Endothelial cell of umbilical vein (primary cell): ENCODE data around the gene KLHDC4. TPM values are rescaled to one million over a fixed set of nuclear protein-coding genes. Genes with fewer than 3 reads are reported as not detected.

Source experiments
- BruUV-seq: library from RNA; stranded (reverse); fragments of 400-500 nt; replicated peaks from 2 replicates; lab custom pipeline; 2021; lab: Mats Ljungman, UMichigan
- CTCF ChIA-PET: fragments of 300-600, 350-600 bp; sonication (Branson Sonifier 250); formaldehyde crosslinking; loops from one replicate; lab custom pipeline; 2021; ENCODE audit warnings: antibody characterized with exemption, inconsistent platforms; lab: Charles Lee
- POLR2A ChIA-PET: fragments of 300-600, 350-600 bp; sonication (Branson Sonifier 250); formaldehyde crosslinking; loops from one replicate; lab custom pipeline; 2021; ENCODE audit warnings: antibody characterized with exemption, inconsistent platforms; lab: Charles Lee
- DNase-seq: peaks from one replicate; pipeline ENCODE4 v3.0.0-alpha.2; 2011; ENCODE audit warnings: low read depth, low spot score
- FAIRE-seq: peaks from 2 replicates; lab custom pipeline; 2011; peaks lifted over from hg19 to GRCh38; lab: Jason Lieb, UNC
- H2AFZ ChIP-seq: 2 replicates; pipeline ENCODE4 v1.6.0; 2012; ENCODE audit warnings: low read depth, low read length, control low read depth, inconsistent platforms
- H3K27ac ChIP-seq: 2 replicates; pipeline ENCODE4 v1.5.1; 2011; ENCODE audit warnings: low read depth, mild to moderate bottlenecking, control low read depth, low read length, moderate library complexity; ENCODE audit not compliant: insufficient read depth
- H3K27me3 ChIP-seq, 2 experiments: 2 replicates each; pipeline versions ENCODE4 v1.6.0 to v1.6.1; 2011; ENCODE audit warnings: low read length in 2 of 2, mixed read lengths in 1 of 2; ENCODE audit not compliant: control insufficient read depth in 2 of 2, insufficient read depth in 2 of 2
- H3K36me3 ChIP-seq, 2 experiments: 2 replicates in 1 of 2; 3 replicates in 1 of 2; pipeline ENCODE4 v1.5.1; 2011; ENCODE audit warnings: low read length in 2 of 2, mild to moderate bottlenecking in 1 of 2, moderate library complexity in 1 of 2; ENCODE audit not compliant: control insufficient read depth in 2 of 2, insufficient read depth in 2 of 2; ENCODE audit errors: extremely low read depth in 1 of 2
- H3K4me1 ChIP-seq: 3 replicates; pipeline ENCODE4 v1.5.1; 2011; ENCODE audit warnings: mild to moderate bottlenecking, low read length; ENCODE audit not compliant: control insufficient read depth, insufficient read depth; ENCODE audit errors: extremely low read depth
- H3K4me2 ChIP-seq: 2 replicates; pipeline ENCODE4 v1.6.1; 2011; ENCODE audit warnings: low read length, control low read depth, mixed read lengths; ENCODE audit not compliant: insufficient read depth
- H3K4me3 ChIP-seq, 3 experiments: fragments of 200-600 bp in 1 of 3; sonication (generic), shearing (Covaris generic) in 1 of 3; replicated peaks in 1 of 3; 2 replicates each; pipeline ENCODE4 v1.5.1; 2011 to 2016; ENCODE audit warnings: control low read depth in 3 of 3, low read length in 3 of 3, mild to moderate bottlenecking in 2 of 3, inconsistent platforms in 1 of 3, low read depth in 1 of 3, moderate library complexity in 1 of 3; ENCODE audit not compliant: insufficient read depth in 1 of 3
- H3K79me2 ChIP-seq: 2 replicates; pipeline ENCODE4 v1.6.0; 2012; ENCODE audit warnings: low read length, inconsistent platforms; ENCODE audit not compliant: control insufficient read depth, insufficient read depth
- H3K9ac ChIP-seq: replicated peaks from 2 replicates; pipeline ENCODE3; 2011; ENCODE audit warnings: low read length, control low read depth; ENCODE audit not compliant: insufficient read depth; ENCODE audit errors: extremely low read depth
- H3K9me1 ChIP-seq: replicated peaks from 3 replicates; pipeline ENCODE4 v1.6.0; 2011; ENCODE audit warnings: mild to moderate bottlenecking, low read length; ENCODE audit not compliant: control insufficient read depth, insufficient read depth; ENCODE audit errors: extremely low read depth
- H3K9me3 ChIP-seq: replicated peaks from 2 replicates; pipeline ENCODE4 v1.5.1; 2012; ENCODE audit warnings: low read length, inconsistent platforms; ENCODE audit not compliant: control insufficient read depth, insufficient read depth
- H4K20me1 ChIP-seq: replicated peaks from 2 replicates; pipeline ENCODE3; 2011; ENCODE audit warnings: mild to moderate bottlenecking, low read length; ENCODE audit not compliant: control insufficient read depth, insufficient read depth; ENCODE audit errors: extremely low read depth
- CTCF ChIP-seq, 2 donors: IDR thresholded peaks; 1 replicate in 1 of 2; 2 replicates in 1 of 2; pipeline ENCODE4 v1.5.1; 2011; ENCODE audit warnings: low read length in 2 of 2, mild to moderate bottlenecking in 2 of 2, moderate library complexity in 2 of 2, control low read depth in 1 of 2, inconsistent platforms in 1 of 2, low read depth in 1 of 2; ENCODE audit not compliant: insufficient read depth in 1 of 2; ENCODE audit errors: extremely low read depth in 1 of 2
- EZH2 ChIP-seq: IDR thresholded peaks from 2 replicates; pipeline ENCODE4 v1.6.1; 2012; ENCODE audit warnings: borderline replicate concordance, low read depth, mild to moderate bottlenecking, moderate library complexity, low read length, inconsistent platforms; ENCODE audit not compliant: severe bottlenecking
- FOS ChIP-seq: IDR thresholded peaks from 2 replicates; pipeline ENCODE4 v1.6.1; 2011; ENCODE audit warnings: mild to moderate bottlenecking, low read length, moderate library complexity, borderline replicate concordance; ENCODE audit not compliant: insufficient read depth
- GATA2 ChIP-seq: IDR thresholded peaks from 2 replicates; pipeline ENCODE4 v1.7.0; 2011; ENCODE audit warnings: low read depth, mild to moderate bottlenecking, moderate library complexity, mixed read lengths, low read length; ENCODE audit not compliant: insufficient read length, insufficient read depth
- JUN ChIP-seq: IDR thresholded peaks from 2 replicates; pipeline ENCODE4 v1.6.1; 2011; ENCODE audit warnings: borderline replicate concordance, low read depth; ENCODE audit not compliant: insufficient read length, insufficient read depth
- MAX ChIP-seq: IDR thresholded peaks from 2 replicates; pipeline ENCODE4 v1.6.1; 2011; ENCODE audit not compliant: insufficient read depth, insufficient read length
- MYC ChIP-seq: IDR thresholded peaks from one replicate; pipeline ENCODE4 v1.6.1; 2011; ENCODE audit warnings: mild to moderate bottlenecking, low read depth, low read length
- POLR2A ChIP-seq: IDR thresholded peaks from 2 replicates; pipeline ENCODE4 v1.6.1; 2012; ENCODE audit warnings: low read depth, mild to moderate bottlenecking, control low read depth, low read length
- POLR2AphosphoS5 ChIP-seq: IDR thresholded peaks from 2 replicates; pipeline ENCODE4 v1.6.1; 2012; ENCODE audit warnings: low read depth, mild to moderate bottlenecking, control low read depth, low read length, moderate library complexity; ENCODE audit not compliant: insufficient read depth
- dilution Hi-C: fragments of 300-500 bp; cut with MboI; formaldehyde crosslinking; loops from one replicate; pipeline ENCODE4 v1.15.0; 2019; ENCODE audit warnings: low sequenced_read_pairs; ENCODE audit not compliant: extremely low pct_ligation_motif_present
- intact Hi-C: fragments of 100-400 bp; cut with micrococcal nuclease; formaldehyde crosslinking; loops from one replicate; pipeline ENCODE4 v1.10.0; 2022
- polyA plus RNA-seq, 4 experiments: library from polyadenylated mRNA; depleted of rRNA in 3 of 4; stranded (reverse) in 3 of 4; unstranded in 1 of 4; fragments of >200 nt; gene quantifications; 2 replicates each; pipeline versions ENCODE4 v1.2.1 to v1.2.3, GENCODE V29; 2011 to 2012; ENCODE audit warnings: missing spikeins in 1 of 4
- total RNA-seq: library from RNA; stranded (reverse); gene quantifications from 2 replicates; pipeline ENCODE4 v1.2.3, GENCODE V29; 2021

Gene KLHDC4
- total and polyA plus RNA-seq, 2 donors (not counting 3 experiments of a cell fraction or from before 2014, with no cell fraction given): 24.7 to 46.2 TPM

GRCh38 chr16:87801679-87802259 is 36.0 kb upstream of the KLHDC4 start:
- Histone ChIP-seq H3K9ac (no peak overlapping the region), H3K79me2 (no peaks in the 10 kb centered on the region), H3K4me3 (no peak overlapping the region), H3K9me3 (no peaks in the 10 kb centered on the region), H3K27ac (no peak overlapping the region), H3K27me3 (no peaks in the 10 kb centered on the region), H4K20me1 (no peaks in the 10 kb centered on the region), H3K36me3 (no peaks in the 10 kb centered on the region), H3K4me2 (no peak overlapping the region), H3K9me1 (no peaks in the 10 kb centered on the region), H2AFZ (no peak overlapping the region), H3K4me1 (peaks cover 6% of the 10 kb centered on the region)
- dilution Hi-C loops: no loop called here
- DNase-seq: no peak
- FAIRE-seq: no peak
- no TSS peak for BruUV-seq
- intact Hi-C loops: no loop called here
- ChIA-PET CTCF (interaction anchor here (1.4 kb wide), 1 partner anchor 21 kb away, joined by 3 read pairs; no protein-coding TSS in a partner anchor), POLR2A (no interaction called here)
- no peak for TF ChIP-seq EZH2
- TF ChIP-seq POLR2AphosphoS5: no peak
- no peak for TF ChIP-seq POLR2A
- no peak for TF ChIP-seq GATA2
- TF ChIP-seq MAX: no peak
- TF ChIP-seq FOS: no peak
- TF ChIP-seq MYC: no peak
- TF ChIP-seq CTCF (IDR thresholded peaks at IDR 0.05; ENCODE audit: extremely low read depth in 1 of 2, insufficient read depth in 1 of 2, low read depth in 1 of 2, low read length in 2 of 2): no peak
- no peak for TF ChIP-seq JUN
